Ishikawa (cell line): ENCODE measurements around the gene KCNJ6.

ENCODE experiments used
- CREB1 ChIP-seq: IDR thresholded peaks from 2 replicates; pipeline ENCODE4 v1.6.1; 2012; ENCODE audit warnings: low read depth
- EGR1 ChIP-seq: IDR thresholded peaks from 2 replicates; pipeline ENCODE4 v1.6.1; 2012
- EP300 ChIP-seq: IDR thresholded peaks from 2 replicates; pipeline ENCODE4 v1.6.1; 2012; ENCODE audit warnings: borderline replicate concordance
- FOXM1 ChIP-seq: IDR thresholded peaks from 2 replicates; pipeline ENCODE4 v1.6.1; 2012; ENCODE audit warnings: low read depth, borderline replicate concordance
- NFIC ChIP-seq: IDR thresholded peaks from 2 replicates; pipeline ENCODE4 v1.6.1; 2012
- TAF1 ChIP-seq: IDR thresholded peaks from 2 replicates; pipeline ENCODE4 v1.6.1; 2012; ENCODE audit warnings: low read depth, mild to moderate bottlenecking
- TCF12 ChIP-seq: IDR thresholded peaks from 2 replicates; pipeline ENCODE4 v1.6.1; 2012; ENCODE audit warnings: low read depth
- YY1 ChIP-seq: IDR thresholded peaks from 2 replicates; pipeline ENCODE4 v1.6.1; 2012; ENCODE audit warnings: low read depth
- ZBTB7A ChIP-seq: IDR thresholded peaks from 2 replicates; pipeline ENCODE4 v1.6.1; 2012; ENCODE audit warnings: low read depth
- TF ChIP-seq, protein P1 (sequence below): IDR thresholded peaks from 2 replicates; pipeline ENCODE4 v1.6.1; 2012
- TF ChIP-seq, protein P2 (sequence below): IDR thresholded peaks from 2 replicates; pipeline ENCODE4 v1.6.1; 2012; ENCODE audit warnings: low read depth, mild to moderate bottlenecking
- TF ChIP-seq, protein P3 (sequence below): IDR thresholded peaks from 2 replicates; pipeline ENCODE4 v1.6.1; 2012

DNA sequence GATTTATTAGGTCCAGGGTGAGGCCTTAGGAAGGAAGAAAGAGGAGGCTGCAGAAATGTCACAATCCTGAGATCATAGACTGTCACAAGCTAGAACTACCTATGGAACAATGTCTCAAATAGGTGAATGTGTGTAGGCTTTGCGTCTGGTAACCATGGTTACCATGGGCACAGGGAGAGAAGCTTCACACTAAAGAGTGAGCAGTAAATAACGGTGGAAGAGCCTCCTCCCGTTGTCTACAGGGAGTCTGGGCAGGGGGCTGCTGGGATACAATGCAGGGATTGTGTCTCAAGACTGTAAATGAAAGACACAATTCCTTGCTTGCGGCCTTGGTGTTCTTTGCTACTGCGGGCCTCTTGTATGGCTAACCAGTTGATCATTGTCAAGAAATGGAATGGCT, 28.2 kb upstream of the KCNJ6 start:
- no peak for TF ChIP-seq EP300
- TF ChIP-seq, protein P1, sequence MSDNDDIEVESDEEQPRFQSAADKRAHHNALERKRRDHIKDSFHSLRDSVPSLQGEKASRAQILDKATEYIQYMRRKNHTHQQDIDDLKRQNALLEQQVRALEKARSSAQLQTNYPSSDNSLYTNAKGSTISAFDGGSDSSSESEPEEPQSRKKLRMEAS, result no peak
- TF ChIP-seq CREB1, result no peak
- no peak for TF ChIP-seq TAF1
- TF ChIP-seq ZBTB7A, result no peak
- TF ChIP-seq, protein P2, sequence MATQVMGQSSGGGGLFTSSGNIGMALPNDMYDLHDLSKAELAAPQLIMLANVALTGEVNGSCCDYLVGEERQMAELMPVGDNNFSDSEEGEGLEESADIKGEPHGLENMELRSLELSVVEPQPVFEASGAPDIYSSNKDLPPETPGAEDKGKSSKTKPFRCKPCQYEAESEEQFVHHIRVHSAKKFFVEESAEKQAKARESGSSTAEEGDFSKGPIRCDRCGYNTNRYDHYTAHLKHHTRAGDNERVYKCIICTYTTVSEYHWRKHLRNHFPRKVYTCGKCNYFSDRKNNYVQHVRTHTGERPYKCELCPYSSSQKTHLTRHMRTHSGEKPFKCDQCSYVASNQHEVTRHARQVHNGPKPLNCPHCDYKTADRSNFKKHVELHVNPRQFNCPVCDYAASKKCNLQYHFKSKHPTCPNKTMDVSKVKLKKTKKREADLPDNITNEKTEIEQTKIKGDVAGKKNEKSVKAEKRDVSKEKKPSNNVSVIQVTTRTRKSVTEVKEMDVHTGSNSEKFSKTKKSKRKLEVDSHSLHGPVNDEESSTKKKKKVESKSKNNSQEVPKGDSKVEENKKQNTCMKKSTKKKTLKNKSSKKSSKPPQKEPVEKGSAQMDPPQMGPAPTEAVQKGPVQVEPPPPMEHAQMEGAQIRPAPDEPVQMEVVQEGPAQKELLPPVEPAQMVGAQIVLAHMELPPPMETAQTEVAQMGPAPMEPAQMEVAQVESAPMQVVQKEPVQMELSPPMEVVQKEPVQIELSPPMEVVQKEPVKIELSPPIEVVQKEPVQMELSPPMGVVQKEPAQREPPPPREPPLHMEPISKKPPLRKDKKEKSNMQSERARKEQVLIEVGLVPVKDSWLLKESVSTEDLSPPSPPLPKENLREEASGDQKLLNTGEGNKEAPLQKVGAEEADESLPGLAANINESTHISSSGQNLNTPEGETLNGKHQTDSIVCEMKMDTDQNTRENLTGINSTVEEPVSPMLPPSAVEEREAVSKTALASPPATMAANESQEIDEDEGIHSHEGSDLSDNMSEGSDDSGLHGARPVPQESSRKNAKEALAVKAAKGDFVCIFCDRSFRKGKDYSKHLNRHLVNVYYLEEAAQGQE, result no peak
- TF ChIP-seq TCF12, result no peak
- no peak for TF ChIP-seq NFIC
- TF ChIP-seq YY1, result no peak
- TF ChIP-seq EGR1, result no peak
- TF ChIP-seq FOXM1, result no peak
- TF ChIP-seq, protein P3, sequence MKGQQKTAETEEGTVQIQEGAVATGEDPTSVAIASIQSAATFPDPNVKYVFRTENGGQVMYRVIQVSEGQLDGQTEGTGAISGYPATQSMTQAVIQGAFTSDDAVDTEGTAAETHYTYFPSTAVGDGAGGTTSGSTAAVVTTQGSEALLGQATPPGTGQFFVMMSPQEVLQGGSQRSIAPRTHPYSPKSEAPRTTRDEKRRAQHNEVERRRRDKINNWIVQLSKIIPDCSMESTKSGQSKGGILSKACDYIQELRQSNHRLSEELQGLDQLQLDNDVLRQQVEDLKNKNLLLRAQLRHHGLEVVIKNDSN, result no peak
